Effector memory CD4-positive, alpha-beta T cell (primary cell): Measurements from ENCODE around the gene GAL.

Source experiments
- DNase-seq, 3 donors: peaks; one replicate each; pipeline ENCODE4 v3.0.0-alpha.2; 2020
- H3K27ac ChIP-seq: 2 replicates; pipeline ENCODE4 v1.7.0; 2013; ENCODE audit warnings: mild to moderate bottlenecking, low read length, moderate library complexity; ENCODE audit not compliant: insufficient read depth, poor library complexity, severe bottlenecking
- H3K27me3 ChIP-seq: replicated peaks from 2 replicates; pipeline ENCODE4 v1.7.0; 2013; ENCODE audit warnings: mild to moderate bottlenecking, low read length; ENCODE audit not compliant: insufficient read depth, control insufficient read depth, poor library complexity, severe bottlenecking
- H3K36me3 ChIP-seq: 2 replicates; pipeline ENCODE4 v1.7.0; 2013; ENCODE audit warnings: mild to moderate bottlenecking, low read length, moderate library complexity; ENCODE audit not compliant: control insufficient read depth, insufficient read depth
- H3K4me1 ChIP-seq: 2 replicates; pipeline ENCODE4 v1.7.0; 2013; ENCODE audit warnings: low read length, mild to moderate bottlenecking; ENCODE audit not compliant: control insufficient read depth, insufficient read depth, poor library complexity, severe bottlenecking
- H3K4me3 ChIP-seq: 2 replicates; pipeline ENCODE4 v1.7.0; 2013; ENCODE audit warnings: low read length, low read depth, mild to moderate bottlenecking; ENCODE audit not compliant: insufficient read depth, poor library complexity, severe bottlenecking
- H3K9me3 ChIP-seq: 2 replicates; pipeline ENCODE4 v1.7.0; 2013; ENCODE audit warnings: mild to moderate bottlenecking, low read length, moderate library complexity; ENCODE audit not compliant: control insufficient read depth

Gene GAL

DNA sequence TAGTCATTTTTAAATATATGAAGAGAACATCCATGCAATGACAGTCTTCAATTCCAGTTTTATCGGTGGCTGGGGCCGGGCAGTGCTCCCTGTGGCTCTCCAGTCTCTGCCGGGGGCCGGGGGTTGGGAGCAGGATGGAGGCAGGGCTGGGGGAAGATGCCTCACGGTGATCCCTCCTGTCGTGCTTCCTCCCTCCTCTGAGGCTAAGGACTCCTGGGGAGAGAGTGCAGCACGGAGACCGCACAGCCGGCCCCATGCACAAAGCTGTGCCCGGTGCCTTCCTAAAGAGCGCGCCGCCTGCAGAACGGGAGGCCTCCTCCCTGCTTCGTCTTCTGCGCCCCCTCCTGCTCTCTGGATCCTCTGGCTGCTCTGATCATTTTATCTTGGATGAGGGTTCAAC, 20.5 kb downstream of the GAL start:
- DNase-seq: no peak
- H3K36me3 ChIP-seq: no peaks in the 10 kb centered on the region
- no peaks in the 10 kb centered on the region for H3K27me3 ChIP-seq
- no peak overlapping the region for H3K4me3 ChIP-seq
- H3K4me1 ChIP-seq: no peaks in the 10 kb centered on the region
- no peaks in the 10 kb centered on the region for H3K9me3 ChIP-seq
- H3K27ac ChIP-seq: no peak overlapping the region

DNA sequence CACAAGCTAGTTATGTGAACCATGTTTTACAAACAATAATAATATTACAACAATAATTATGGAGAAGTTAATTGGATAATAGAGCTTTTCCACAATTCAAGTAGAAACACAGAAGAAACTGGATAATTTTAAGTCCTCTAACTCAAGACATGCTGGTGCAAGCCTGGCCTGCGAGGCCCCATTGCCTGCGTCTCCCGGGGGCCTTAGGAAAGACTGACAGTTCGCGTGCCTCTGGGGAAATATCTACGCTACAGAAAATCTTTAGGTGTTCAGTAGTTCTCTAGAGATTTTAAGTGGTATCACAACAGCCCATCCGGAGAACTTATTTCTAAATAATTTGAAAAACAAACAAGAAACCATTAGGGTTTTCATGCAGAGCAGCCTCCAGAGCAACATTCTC, 23.2 kb downstream of the GAL start:
- Histone ChIP-seq H3K4me3 (no peak overlapping the region), H3K9me3 (no peaks in the 10 kb centered on the region), H3K36me3 (no peaks in the 10 kb centered on the region), H3K4me1 (no peaks in the 10 kb centered on the region), H3K27me3 (no peaks in the 10 kb centered on the region), H3K27ac (no peak overlapping the region)
- no peak for DNase-seq

DNA sequence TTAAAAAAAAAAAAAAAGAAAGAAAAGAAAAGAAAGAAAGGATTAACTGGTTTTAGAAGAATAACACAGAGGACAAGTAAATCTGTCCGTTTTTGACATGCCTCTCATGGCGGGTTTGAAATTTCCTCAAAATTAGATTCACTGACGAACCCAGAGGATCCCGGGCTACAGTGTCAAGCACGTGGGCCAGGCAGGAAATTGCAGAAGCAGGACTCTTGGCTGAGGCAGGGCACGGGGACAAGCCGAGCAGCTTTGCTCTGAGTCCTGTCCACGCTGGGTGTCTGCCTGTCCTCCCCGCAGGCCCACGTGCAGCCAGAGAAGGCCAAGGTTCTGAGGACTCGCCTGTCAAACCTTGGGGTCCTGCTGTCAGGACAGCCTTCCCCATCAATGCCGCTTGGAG, 24.7 kb downstream of the GAL start:
- no peaks in the 10 kb centered on the region for H3K36me3 ChIP-seq
- DNase-seq: no peak
- H3K27ac ChIP-seq: no peak overlapping the region
- H3K9me3 ChIP-seq: no peaks in the 10 kb centered on the region
- no peaks in the 10 kb centered on the region for H3K4me1 ChIP-seq
- no peaks in the 10 kb centered on the region for H3K27me3 ChIP-seq
- no peak overlapping the region for H3K4me3 ChIP-seq

DNA sequence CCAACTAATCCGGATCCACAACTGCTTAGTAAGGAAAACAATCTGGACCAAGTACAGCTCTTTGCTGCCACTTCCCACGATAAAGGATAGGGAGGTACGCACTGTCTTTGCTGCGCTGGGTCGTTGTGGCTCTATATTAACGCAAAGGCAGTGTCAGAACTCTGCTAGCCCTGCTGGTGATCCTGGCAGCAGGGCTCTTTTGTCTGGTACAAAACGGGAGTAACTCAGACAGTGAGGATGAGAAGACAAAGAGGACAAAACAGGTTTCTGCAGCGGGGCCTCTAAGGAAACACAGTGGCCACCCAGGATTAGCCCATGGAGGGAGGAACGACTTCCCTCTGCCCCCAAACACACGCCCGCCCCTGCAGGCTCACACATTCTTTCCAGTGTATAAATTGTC, 26.1 kb downstream of the GAL start:
- Histone ChIP-seq H3K27me3 (no peaks in the 10 kb centered on the region), H3K36me3 (no peaks in the 10 kb centered on the region), H3K27ac (no peak overlapping the region), H3K9me3 (no peaks in the 10 kb centered on the region), H3K4me3 (no peak overlapping the region), H3K4me1 (no peaks in the 10 kb centered on the region)
- no peak for DNase-seq

DNA sequence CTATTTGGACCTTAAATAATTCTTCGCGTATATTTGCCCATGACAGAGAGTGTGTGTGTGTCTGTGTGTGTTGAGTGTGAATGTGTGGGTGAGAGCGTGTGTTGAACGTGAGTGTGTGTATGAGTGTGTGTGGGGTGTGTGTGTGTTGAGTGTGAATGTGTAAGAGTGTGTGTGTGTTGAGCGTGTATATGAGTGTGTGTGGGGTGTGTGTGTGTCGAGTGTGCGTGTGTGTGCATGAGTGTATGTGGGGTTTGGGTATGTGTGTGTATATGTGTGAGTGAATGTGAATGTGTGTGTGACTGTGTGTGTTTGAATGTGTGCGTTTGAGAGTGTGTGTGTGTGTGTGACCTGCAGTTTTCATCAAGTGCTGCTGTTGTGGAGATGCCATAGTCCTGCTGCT, 26.8 kb downstream of the GAL start:
- Histone ChIP-seq H3K4me3 (no peak overlapping the region), H3K36me3 (no peaks in the 10 kb centered on the region), H3K27ac (no peak overlapping the region), H3K4me1 (no peaks in the 10 kb centered on the region), H3K9me3 (no peaks in the 10 kb centered on the region), H3K27me3 (no peaks in the 10 kb centered on the region)
- DNase-seq: no peak

DNA sequence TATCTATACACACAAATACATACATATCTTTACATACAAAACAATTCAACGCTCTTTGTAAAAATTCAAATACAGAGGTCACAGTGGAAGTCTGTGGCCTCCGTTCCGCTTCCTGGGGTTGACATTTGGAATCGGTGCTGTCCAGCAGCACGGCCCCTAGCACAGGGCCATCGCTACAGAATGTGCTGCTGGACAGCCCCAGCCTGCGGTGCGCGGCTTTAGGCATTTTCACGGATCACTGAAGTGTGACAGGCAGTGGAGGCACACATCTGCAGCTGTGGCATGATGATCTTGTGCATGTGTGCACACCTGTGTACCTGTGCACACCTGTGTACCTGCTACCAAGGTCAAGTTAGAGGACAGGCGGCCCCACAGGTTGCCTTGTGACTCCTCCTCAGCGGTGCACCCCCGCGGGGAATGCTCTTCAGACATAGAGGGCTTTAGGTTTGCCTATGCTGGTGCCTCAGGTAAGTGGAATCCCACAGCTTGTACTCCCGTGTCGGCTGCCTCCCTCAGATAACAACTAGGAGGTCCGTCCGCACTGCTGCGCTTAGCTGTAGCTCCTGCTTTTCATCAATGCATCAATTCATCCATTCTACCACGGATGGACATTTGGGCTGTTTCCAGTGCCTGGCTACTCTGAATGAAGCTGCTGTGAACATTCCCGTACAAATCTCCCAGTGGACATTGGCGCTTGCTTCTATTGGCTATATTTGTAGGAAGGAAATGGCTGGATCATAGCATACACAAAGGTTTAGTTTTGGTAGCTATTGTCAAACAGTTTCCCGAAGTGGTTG, 29.9 kb downstream of the GAL start:
- Histone ChIP-seq H3K9me3 (no peaks in the 10 kb centered on the region), H3K27ac (no peak overlapping the region), H3K27me3 (no peaks in the 10 kb centered on the region), H3K4me1 (no peaks in the 10 kb centered on the region), H3K36me3 (no peaks in the 10 kb centered on the region), H3K4me3 (no peak overlapping the region)
- DNase-seq: no peak

DNA sequence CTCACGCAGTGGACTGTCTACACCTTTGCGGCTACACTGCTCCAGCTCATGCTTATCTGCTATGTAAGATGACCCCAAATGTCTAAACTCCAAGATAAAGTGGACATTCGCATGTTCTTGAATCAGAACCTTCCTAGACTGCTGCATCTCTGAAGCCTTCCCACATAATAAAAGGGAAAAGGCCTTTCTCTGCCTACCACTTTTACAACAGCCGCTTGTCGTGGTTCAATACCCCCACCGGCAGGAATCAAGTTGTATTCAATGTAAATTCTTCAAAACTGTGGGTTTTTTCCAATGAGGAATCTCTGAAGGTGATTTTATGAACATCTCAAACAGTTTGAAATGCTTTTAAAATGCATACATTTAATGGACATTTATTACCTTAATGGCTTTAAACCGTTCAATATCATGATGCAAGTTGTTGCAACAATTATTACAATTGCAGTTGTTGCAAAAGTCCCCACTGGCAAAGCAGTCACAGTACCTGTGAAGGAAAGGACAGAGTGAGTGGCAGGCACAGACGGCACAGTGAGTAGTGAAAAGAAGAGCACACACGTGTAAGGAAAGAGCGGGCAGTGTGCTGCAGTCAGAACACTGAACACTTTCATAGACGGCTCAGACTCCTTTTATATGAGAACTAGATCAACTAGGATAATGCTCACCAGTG, 31.2 kb downstream of the GAL start:
- DNase-seq: no peak

DNA sequence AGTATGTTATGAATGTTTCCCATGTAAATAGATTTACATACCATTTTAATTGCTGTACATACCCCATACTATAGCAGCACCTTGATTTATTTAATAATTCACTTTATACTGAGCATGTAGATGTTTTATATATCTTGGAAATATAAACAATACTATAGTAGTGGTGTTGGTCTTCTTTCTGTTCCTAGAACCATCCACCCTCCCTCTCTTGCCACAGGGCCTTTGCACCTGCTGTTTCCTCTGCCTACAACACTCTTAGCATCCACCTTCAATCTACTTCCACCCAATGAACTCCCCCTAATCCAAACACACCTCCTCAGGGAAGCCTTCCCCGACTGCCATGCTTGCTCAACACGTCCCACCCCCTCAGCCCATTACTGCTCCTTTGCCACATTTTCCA, 36.7 kb downstream of the GAL start:
- no peaks in the 10 kb centered on the region for H3K4me1 ChIP-seq
- H3K4me3 ChIP-seq: no peak overlapping the region
- no peak overlapping the region for H3K27ac ChIP-seq
- no peaks in the 10 kb centered on the region for H3K27me3 ChIP-seq
- DNase-seq: no peak
- no peaks in the 10 kb centered on the region for H3K36me3 ChIP-seq
- H3K9me3 ChIP-seq: no peaks in the 10 kb centered on the region

More for the DNA sequence above, 31.2 kb downstream of the GAL start:
- Histone ChIP-seq H3K9me3 (no peaks in the 10 kb centered on the region), H3K4me1 (no peaks in the 10 kb centered on the region), H3K36me3 (no peaks in the 10 kb centered on the region), H3K27ac (no peak overlapping the region), H3K27me3 (no peaks in the 10 kb centered on the region), H3K4me3 (no peak overlapping the region)

DNA sequence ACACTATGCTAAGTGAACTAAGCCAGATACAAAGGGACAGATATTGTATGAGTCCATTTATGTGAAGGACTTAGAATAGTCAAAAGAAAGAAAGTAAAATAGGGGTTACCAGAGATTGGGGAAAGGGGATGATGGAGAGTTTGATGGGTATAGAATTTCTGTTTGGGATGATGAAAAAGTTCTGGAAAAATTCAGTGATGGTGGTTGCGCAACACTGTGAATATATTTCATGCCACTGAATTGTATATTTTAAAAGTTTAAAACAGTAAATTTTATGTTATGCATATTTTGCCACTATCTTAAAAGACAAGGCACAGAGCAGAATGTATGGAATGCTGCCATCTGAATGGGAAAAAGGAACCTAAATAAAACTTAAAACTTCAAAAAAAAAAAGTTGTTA, 37.8 kb downstream of the GAL start:
- H3K36me3 ChIP-seq: no peaks in the 10 kb centered on the region
- H3K9me3 ChIP-seq: no peaks in the 10 kb centered on the region
- DNase-seq: no peak
- H3K4me3 ChIP-seq: no peak overlapping the region
- no peaks in the 10 kb centered on the region for H3K27me3 ChIP-seq
- no peak overlapping the region for H3K27ac ChIP-seq
- H3K4me1 ChIP-seq: no peaks in the 10 kb centered on the region

DNA sequence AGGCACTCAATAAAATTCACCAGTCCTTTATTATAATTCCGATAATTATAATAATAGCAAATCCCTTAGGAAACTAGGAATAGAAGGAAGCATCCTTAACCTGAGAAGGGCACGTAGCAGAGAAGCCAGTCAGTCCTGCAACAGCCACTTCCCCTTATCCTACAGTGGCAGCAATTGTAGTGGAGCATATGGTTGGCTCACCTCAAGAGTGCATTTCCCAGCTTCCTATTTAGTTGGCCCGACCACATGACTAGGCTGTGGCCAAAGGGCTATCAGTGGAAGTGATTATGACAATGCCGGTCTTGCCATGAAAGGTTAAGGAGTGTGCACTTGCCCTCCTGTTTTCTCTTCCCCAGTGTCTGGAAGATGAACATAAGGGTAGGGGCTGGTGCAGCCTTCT, 39.9 kb downstream of the GAL start:
- H3K36me3 ChIP-seq: no peaks in the 10 kb centered on the region
- no peaks in the 10 kb centered on the region for H3K4me1 ChIP-seq
- H3K4me3 ChIP-seq: no peak overlapping the region
- DNase-seq: no peak
- no peak overlapping the region for H3K27ac ChIP-seq
- no peaks in the 10 kb centered on the region for H3K9me3 ChIP-seq
- H3K27me3 ChIP-seq: no peaks in the 10 kb centered on the region
